RPMI7951 (cell line): Measurements from ENCODE around the gene ULBP3. TPM values are rescaled to one million over a fixed set of nuclear protein-coding genes. Genes with fewer than 3 reads are reported as not detected.
"Not testable (repeated sequence)": the region's sequence is repeated elsewhere in the genome, so short reads cannot be mapped to it uniquely, and the experiment has no call there.

Source experiments
- DNase-seq: peaks from one replicate; pipeline ENCODE4 v3.0.0-alpha.2; 2012; ENCODE audit warnings: low read depth
- total RNA-seq: library from RNA; depleted of rRNA; stranded (reverse); fragments of >200 nt; shearing (Covaris generic); gene quantifications from 2 replicates; pipeline ENCODE4 v1.2.3, GENCODE V29; 2014

Gene ULBP3
- total RNA-seq, 1 experiment from 2014 or later = 13.6 TPM

- no peak for DNase-seq
Measured at GRCh38 chr6:150076196-150076893, 7.4 kb upstream of the ULBP3 start.

- DNase-seq = no peak
Measured at GRCh38 chr6:150075034-150075421, 6.1 kb upstream of the ULBP3 start.

- DNase-seq = not testable (repeated sequence)
Measured at GRCh38 chr6:150074396-150075033, 5.6 kb upstream of the ULBP3 start.

GRCh38 chr6:150072201-150072600 lies 3.3 kb upstream of the ULBP3 start:
- DNase-seq = peak; percentile 77

DNA sequence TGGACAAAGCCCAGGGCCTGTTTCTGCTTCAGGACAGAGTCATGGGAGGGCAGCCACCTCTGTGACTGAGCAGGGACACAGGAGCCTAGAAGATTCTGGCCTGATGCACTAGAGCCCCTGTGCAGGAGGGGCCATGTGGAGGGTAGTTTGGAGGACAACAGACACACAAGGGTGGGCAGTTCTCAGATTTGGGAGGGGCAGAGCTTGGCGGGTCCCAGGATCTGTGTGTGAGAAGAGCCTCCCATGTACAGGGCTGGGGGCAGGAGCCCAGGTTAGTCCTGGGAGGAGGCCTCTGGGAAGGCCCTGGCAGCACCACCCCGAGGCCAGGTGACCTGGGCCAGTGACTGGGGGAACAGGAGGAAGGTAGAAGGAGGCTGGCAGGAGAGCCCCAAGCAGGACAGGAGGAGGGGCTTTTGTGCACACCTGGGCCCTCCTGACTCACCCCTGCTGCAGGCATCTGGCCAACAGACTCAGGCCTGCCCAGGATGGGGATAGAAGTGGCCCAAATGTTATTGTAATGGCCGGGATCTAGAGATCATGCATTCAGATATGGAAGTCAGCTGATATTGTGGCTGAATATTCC lies 1.4 kb upstream of the ULBP3 start:
- no peak for DNase-seq

- DNase-seq = no peak
Measured at GRCh38 chr6:150069706-150070105, 785 bp upstream of the ULBP3 start.

DNA sequence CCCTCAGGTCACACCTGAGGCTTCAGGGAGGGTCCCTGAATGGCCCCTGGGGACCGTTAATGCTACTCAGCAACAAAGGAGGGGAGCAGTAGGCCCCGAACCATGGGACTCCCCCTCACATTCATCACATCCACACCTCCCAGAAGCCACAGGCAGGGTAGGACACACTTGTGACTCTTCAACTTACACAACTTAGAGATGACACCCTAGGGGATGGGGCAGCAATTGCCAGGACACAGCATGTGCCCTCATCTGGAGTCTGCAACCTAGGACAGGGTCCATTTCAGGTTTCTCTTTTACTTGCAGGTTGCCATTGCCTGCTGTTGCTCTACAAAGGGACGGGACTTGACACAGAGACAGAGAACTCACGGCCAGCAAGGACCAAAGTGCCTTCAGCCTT lies 770 bp downstream of the ULBP3 start:
- DNase-seq = no peak

DNA sequence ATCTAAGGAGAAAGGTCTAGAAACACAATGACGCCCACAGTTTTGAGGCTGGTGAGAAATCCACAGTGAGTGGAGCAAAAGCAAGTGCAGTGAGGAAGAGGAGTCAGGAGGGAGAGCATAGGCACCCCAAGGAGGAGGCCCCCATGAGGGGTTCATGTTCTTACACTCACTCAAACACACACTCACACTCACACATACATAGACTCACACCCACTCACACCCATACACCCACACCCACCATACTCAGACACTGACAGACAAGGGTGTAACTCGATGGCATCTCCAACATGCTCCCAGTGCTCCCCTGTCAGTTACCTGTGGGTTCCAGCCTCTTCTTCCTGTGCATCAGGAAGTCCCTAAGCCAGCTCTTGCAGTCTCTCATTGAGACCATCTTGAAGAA lies 3.8 kb downstream of the ULBP3 start:
- no peak for DNase-seq

- DNase-seq = no peak
Measured at GRCh38 chr6:150063640-150064039, 5.3 kb downstream of the ULBP3 start.

GRCh38 chr6:150059973-150060372 lies 8.9 kb downstream of the ULBP3 start:
- not testable (repeated sequence) for DNase-seq

DNA sequence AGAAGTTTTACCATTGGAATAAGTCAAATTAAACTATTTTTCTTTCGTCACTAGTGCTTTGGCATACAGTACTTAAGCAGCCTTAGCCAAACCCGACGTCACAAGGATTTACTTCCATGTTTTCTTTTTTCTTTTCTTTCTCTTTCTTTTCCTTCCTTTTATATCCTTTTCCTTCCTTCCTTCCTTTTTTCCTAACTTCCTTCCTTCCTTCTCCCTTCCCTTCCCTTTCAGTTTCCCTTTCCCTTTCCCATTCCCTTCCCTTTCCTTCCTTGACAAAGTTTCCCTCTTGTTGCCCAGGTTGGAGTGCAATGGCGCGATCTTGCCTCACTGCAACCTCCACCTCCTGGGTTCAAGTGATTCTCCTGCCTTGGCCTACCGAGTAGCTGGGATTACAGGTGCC lies 9.9 kb downstream of the ULBP3 start:
- no peak for DNase-seq

DNA sequence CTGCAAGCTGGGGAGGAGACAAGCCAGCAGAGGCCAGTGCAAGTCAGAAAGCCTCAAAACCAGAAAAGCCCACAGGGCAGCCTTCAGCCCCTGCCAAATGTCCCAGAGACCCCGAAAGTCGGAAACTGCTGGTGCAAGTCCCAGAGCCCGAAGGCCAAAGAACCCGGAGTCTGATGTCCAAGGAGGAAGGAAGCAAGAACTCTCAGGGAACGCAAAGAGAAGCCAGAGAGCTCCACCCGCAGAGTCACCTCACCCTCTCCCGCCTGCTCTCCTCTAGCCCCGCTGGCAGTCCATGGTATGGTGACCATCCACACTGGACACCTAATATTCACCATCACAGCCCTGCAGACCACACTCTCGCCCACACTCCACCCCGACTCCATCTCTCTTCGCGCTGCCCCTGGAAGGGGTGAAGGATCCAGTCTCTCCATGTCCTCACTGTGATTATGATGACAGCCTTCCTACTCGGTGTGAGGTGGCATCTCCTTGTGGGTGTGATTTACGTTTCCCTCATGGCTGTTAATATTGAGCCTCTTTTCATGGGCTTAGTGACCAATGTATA lies 10.6 kb downstream of the ULBP3 start:
- DNase-seq = no peak

GRCh38 chr6:150057501-150057951 lies 11.4 kb downstream of the ULBP3 start:
- no peak for DNase-seq

- DNase-seq = no peak
Measured at GRCh38 chr6:150056916-150057315, 12.0 kb downstream of the ULBP3 start.

DNA sequence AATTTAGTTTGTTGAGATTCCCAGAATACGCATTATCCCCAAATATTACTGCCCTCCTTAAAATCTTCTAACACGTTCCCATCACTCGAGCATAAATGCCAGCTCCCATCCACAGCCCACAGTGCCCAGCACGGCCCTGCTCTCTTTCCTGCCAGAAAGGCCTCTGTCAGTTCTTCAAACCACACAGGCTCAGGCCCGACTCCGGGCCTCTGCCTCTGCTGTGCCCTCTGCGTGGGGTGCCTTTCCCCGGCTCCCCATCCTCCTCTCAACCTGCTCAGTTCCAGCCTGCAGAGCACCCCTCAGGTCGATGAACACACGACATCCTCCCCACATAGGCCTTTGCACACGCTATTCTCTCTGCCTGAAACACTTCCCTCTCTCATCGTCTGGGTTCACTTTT lies 12.8 kb downstream of the ULBP3 start:
- DNase-seq = no peak

DNA sequence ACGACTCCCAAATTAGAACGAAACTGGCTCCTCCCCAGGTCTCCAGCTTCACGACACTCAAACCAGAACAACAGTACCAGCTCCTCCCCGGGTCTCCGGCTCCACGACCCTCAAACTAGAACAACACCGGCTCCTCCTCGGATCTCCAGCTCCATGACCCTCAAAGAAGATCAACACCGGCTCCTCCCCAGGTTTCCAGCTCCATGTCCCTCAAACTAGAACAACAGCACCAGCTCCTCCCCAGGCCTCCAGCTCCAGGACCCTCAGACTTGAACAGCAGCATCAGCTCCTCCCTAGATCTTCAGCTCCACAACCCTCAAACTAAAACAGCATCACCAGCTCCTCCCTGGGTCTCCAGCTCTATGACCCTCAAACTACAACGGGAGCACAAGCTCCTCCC lies 13.8 kb downstream of the ULBP3 start:
- no peak for DNase-seq

DNA sequence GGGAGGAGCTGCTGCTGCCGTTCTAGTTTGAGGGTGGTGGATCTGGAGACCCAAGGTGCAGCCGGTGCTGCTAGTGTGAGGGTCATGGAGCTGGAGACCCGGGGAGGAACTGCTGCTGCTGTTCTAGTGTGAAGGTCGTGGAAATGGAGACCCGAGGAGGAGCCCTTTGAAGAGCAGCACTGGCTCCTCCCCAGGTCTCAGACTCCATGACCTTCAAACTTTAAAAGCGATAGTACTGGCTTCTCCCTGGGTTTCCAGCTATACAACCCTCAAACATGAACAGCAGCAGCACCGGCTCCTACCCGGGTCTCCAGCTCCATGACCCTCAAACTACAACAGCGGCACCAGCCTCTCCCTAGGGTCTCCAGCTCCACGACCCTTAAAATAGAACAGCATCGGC lies 15.5 kb downstream of the ULBP3 start:
- DNase-seq = no peak

- no peak for DNase-seq
Measured at GRCh38 chr6:150050846-150051245, 18.1 kb downstream of the ULBP3 start.

DNA sequence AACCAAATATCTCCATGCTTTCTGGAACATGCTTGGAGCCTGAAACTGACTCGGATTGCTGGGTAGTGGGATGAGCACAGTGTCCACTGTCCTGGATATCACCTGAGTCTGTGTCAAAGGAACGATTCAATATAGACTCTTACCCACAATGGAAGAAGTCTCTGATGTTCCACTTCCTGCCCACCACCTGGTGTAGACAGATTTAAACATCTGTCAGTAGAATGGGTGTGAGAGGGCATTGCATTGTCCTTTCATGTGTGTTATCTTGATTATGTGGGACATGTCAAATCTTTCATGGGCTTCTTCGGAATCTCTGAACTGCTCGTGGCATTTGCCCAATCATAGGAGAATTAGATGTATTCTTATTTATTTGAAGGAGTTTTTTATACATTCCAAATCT lies 20.8 kb downstream of the ULBP3 start:
- DNase-seq = no peak

DNA sequence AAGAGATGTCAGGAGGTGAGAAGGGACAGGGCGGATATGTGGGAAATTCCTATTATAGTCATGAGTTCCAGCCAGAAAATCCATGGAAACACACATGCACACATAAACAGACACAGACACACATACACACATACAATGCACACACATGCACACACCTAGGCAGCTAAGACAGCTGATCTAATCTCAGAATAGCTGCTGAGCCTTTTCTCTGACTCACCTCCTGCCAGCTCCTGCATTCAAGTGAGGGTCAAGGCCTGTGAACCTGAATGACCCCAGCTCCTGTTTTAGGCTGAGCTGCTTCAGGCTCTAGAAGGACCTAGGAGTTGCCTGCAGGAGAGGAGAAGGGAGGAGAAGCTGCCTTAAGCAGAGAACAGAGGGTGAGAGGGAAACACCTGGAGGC lies 22.0 kb downstream of the ULBP3 start:
- no peak for DNase-seq

GRCh38 chr6:150044621-150045145 lies 24.2 kb downstream of the ULBP3 start:
- DNase-seq = no peak

- no peak for DNase-seq
Measured at GRCh38 chr6:150043501-150044412, 25.2 kb downstream of the ULBP3 start.
